ENCODE measurements around the gene HSD17B10. TPM values are rescaled to one million over a fixed set of nuclear protein-coding genes. Genes with fewer than 3 reads are reported as not detected.
"Not testable (repeated sequence)": the region's sequence is repeated elsewhere in the genome, so short reads cannot be mapped to it uniquely, and the experiment has no call there.

Gene HSD17B10
- polyA plus RNA-seq (2012; ENCODE audit: insufficient read depth, insufficient read length) = 193 TPM

GRCh38 chrX:53433651-53434639 lies at the start of gene HSD17B10:
Gene HSD17B10 (minus strand): TSS chrX:53434370. CDS start chrX:53434345, 25 bp downstream.
- peak within 1 kb of the TSS; percentile 83 for H3K4me3 ChIP-seq (ENCODE audit: low read length)
- DNase-seq (ENCODE audit: low read depth, low spot score) = peak; percentile 62

DNA sequence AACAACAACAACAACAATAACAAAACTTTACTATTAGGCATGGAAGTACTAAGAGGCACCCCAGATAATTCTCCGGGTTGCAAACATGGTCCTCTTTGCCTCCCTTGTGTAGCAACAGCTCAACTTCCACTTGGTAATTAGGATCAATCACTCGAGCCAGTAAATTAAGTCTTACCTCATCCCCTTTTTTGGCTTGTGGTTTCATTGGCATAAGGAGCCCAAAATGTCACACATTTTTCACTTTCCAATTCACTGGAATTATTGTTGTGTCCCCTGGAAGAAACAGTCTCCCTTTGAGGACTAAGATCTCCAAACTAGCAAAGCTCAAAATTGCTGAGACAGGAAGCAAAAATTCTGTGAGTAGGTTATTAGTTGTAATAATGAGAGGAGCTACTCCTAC lies 49.2 kb upstream of the HSD17B10 start:
- DNase-seq (ENCODE audit: low read depth, low spot score) = no peak
- H3K4me3 ChIP-seq (ENCODE audit: low read length) = no peak overlapping the region

- DNase-seq (ENCODE audit: low read depth, low spot score) = peak; percentile 54
These were observed 47.8 kb upstream of the HSD17B10 start for GRCh38 chrX:53481816-53482465.

GRCh38 chrX:53481093-53481492 lies 46.9 kb upstream of the HSD17B10 start:
- H3K4me3 ChIP-seq (ENCODE audit: low read length) = no peak overlapping the region
- DNase-seq (ENCODE audit: low read depth, low spot score) = peak; percentile 9

More at GRCh38 chrX:53481816-53482465, 47.8 kb upstream of the HSD17B10 start:
- no peak overlapping the region for H3K4me3 ChIP-seq (ENCODE audit: low read length)

DNA sequence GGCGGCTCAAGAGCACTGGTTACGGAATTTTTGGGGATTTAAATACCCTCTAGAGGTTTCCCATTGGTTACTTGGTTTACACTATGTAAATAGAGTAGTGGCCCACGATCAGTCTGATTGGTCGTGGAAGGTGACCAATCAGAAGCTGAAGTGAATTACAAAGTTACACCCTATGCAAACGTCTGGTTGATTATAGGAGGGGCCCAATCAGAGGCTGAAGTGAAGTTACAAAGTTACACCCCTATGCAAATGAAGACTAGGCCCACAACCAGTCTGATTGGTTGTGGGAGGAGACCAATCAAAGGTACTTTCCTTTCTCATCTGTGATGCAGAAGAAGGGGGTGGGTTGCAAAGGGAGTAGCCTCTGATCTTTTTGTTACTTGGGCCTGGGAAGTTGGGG lies 45.1 kb upstream of the HSD17B10 start:
- H3K4me3 ChIP-seq (ENCODE audit: low read length) = no peak overlapping the region
- peak; percentile 16 for DNase-seq (ENCODE audit: low read depth, low spot score)

DNA sequence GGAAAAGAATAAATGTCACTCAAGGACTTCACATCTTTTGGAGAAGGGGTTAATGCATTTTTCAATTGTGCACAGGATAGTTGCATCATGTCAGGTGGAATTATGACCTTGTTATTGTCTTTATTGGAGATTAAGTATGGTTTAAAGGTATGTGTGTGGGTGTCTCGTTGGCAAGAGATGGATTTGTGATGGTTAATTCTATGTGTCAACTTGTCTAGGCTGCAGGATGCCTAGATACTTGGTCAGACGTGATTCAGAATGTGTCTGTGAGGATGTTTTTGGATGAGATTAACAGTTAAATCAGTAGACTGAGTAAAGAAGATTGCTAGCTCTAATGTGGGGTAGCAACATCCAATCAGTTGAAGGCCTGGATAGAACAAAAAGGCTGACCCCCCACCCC lies 42.2 kb upstream of the HSD17B10 start:
- H3K4me3 ChIP-seq (ENCODE audit: low read length) = no peak overlapping the region
- DNase-seq (ENCODE audit: low read depth, low spot score) = no peak

- H3K4me3 ChIP-seq (ENCODE audit: low read length) = no peak overlapping the region
- no peak for DNase-seq (ENCODE audit: low read depth, low spot score)
These were observed 40.5 kb upstream of the HSD17B10 start for GRCh38 chrX:53474707-53475106.

DNA sequence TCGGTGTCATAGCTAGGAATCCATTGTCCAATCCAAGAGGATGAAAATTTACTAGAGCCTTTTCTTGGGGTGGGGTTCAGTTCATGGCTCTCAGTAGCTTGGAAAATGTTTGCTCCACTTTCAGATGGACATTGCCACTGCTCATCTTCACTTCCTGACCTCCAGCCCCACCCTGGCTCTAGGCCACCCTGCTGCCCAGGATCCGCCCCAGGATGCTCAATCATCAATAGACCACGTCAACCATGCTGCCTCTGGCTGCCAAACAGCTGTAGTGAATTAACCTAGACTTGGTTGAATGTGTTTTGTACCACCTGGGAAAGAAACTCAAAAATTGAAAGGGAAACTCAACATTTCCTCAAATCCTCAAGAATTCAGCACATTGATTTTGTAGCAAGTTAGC lies 37.2 kb upstream of the HSD17B10 start:
- H3K4me3 ChIP-seq (ENCODE audit: low read length) = no peak overlapping the region
- DNase-seq (ENCODE audit: low read depth, low spot score) = no peak

DNA sequence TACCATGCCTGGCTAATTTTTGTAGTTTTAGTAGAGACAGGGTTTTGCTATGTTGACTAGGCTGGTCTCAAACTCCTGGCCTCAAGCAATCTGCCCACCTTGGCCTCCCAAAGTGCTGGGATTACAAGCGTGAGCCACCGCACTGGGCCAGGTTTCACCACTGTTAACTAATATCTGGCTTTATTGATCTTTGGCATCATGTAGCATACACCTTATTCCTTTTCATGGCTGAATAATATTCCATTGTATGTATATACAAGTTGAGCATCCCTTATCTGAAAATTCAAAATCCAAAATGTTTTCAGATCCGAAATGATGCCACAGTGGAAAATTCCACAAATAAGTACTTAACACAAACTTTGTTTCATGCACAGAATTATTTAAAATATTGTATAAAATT lies 34.5 kb upstream of the HSD17B10 start:
- DNase-seq (ENCODE audit: low read depth, low spot score); H3K4me3 ChIP-seq (ENCODE audit: low read length): not testable (repeated sequence)

DNA sequence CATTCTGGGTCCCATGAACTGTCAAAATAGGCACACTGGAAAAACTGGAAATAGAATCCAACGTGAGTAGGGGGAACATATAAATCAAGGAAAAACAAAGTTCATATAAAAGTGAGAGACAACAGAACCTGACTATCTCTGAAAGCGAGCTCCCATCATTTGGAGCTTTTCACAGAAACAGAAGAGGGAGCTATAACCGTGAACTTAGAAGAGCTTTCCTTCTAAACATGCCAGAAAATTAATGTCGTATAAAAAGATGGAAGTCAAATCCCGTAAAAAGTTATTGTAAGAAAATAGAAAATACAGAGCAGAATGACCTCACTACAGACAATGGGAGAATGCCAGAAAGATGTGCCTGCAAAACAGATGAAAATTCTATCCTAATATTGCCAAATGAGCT lies 23.9 kb upstream of the HSD17B10 start:
- DNase-seq (ENCODE audit: low read depth, low spot score) = no peak

DNA sequence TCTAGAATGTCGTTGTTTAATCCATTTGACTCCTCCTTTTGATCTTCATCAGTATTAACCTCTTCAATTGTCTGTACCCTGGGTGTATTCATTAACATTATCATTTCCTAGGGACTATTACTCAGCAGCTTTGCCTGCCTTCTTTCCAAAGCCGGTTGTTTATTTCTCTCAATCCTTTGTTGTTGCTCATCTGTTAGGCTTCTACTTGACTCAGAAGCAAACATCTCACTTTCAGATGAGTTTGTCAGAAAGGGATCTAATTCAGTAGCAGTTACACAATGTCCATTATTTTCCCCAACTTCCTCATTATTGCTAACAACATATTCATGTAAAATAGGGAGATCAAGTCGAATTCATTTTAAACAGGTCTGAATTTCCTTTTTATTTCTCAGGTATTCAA lies 22.1 kb upstream of the HSD17B10 start:
- DNase-seq (ENCODE audit: low read depth, low spot score) = no peak
- no peak overlapping the region for H3K4me3 ChIP-seq (ENCODE audit: low read length)

More for the DNA sequence above, 23.9 kb upstream of the HSD17B10 start:
- no peak overlapping the region for H3K4me3 ChIP-seq (ENCODE audit: low read length)

DNA sequence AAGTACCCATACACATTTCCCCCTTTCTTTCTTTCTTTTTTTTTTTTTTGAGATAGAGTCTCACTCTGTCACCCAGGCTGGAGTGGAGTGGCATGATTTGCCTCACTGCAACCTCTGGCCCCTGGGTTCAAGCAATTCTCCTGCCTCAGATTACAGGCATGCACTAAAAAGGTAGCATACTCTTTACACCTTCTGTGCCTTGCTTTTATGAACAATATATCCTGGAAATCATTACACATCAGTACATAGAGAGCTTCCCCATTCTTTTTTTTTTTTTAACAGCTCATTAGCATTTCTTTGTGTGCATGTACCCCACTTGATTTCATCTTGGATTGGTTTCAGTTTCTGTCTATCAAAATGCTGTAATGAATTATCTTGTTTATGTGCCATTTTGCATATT lies 18.6 kb upstream of the HSD17B10 start:
- no peak for DNase-seq (ENCODE audit: low read depth, low spot score)
- H3K4me3 ChIP-seq (ENCODE audit: low read length) = no peak overlapping the region

GRCh38 chrX:53449632-53450031 lies 15.5 kb upstream of the HSD17B10 start:
- H3K4me3 ChIP-seq (ENCODE audit: low read length) = no peak overlapping the region

DNA sequence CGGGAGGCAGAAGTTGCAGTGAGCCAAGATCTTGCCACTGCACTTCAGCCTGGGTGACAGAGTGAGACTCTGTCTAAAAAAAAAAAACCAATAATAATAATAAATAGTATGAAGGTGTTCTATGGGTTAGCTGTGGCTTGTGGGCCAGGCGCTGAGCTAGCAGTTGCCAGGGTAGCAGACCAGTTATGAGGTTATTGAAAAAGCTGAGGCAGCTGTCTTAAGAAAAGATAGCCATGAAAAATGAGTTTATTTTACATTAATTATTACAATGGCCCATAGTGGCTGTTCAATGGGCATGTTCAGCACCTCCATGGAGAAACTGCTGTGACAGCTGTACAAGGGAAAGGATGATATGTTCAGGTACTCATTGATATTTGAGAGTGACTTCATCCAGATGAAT lies 13.3 kb upstream of the HSD17B10 start:
- H3K4me3 ChIP-seq (ENCODE audit: low read length) = no peak overlapping the region
- no peak for DNase-seq (ENCODE audit: low read depth, low spot score)

More at GRCh38 chrX:53449632-53450031, 15.5 kb upstream of the HSD17B10 start:
- DNase-seq (ENCODE audit: low read depth, low spot score) = no peak

DNA sequence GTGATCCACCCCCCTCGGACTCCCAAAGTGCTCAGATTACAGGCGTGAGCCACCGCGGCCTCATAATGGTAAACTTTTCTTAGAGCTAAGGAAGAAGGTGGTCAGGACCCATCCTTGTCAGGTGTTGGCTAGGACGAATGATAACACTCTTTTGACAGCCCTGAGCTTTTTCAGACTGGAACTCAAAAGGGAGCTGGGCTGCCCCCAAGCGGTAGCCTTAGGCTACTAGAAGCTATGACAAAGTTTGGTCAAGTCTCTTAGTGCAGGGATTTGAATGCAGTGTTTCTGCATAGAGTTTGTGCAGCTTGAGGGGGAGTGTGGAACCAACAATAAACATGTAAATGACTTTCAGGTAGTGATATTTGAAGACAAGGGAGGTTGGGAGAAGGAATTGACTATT lies 11.8 kb upstream of the HSD17B10 start:
- DNase-seq (ENCODE audit: low read depth, low spot score) = peak; percentile 19
- no peak overlapping the region for H3K4me3 ChIP-seq (ENCODE audit: low read length)

DNA sequence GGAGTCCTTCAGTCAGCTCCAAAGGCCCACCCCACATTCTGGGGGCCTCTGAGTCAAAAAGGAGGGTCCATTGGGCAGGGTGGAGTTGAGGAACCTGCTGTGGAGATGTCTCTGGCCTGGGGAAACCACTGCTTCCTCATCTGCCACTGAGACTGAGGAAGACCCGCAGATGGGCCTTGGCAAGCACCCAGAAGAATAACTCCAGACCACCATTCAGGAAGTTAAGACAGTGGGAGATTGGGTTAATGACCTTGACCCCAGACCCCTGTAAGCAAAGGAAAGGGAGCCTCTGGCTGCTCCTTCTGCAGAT lies 8.1 kb upstream of the HSD17B10 start:
- DNase-seq (ENCODE audit: low read depth, low spot score) = no peak
- peak overlapping the region; percentile 58 for H3K4me3 ChIP-seq (ENCODE audit: low read length)

GRCh38 chrX:53441531-53442321 lies 7.6 kb upstream of the HSD17B10 start:
- peak overlapping the region; percentile 58 for H3K4me3 ChIP-seq (ENCODE audit: low read length)
- DNase-seq (ENCODE audit: low read depth, low spot score) = peak; percentile 48

DNA sequence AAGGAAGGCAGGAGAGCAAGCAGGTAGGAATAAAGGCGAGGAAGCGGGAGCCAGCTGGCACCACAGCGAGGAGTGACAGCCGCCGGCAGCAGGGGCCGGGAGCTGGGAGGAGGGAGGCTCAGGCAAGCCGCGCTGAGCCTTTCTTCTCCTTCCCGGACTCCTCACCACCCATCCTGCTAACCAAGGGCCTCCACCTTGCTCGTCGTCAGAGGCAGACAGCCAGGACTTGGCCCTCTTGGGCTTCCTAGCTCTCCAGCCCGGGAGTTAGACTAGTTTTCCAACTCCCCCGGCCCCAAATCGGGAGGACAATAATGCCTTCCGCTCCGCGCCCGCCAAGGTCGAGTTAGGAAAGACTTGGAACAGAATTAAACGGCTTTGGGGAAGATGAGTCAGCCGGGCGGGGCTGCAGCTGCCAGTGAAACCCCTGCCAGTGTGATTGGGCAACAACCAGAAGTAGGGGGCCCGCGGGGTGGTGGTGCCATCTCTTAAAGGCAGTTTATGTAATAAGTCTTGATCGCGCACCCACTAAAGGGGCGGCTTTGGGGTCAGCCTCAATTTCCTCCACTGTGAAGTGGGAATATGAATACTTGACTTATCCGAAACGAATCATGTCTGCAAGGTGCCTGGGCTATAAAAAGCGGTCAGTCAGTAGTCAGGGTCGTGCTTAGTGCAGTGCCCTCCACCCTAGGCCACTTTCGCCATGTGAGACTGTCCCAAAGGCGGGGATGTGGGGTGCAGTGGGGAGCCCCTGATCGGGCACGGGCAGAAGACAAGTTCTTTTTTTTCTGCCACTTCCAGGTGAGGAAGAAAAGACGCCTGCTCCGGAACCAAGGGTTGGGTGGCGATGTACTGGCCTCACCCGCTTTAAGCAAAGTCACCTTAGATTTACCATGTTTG lies 6.7 kb upstream of the HSD17B10 start:
- H3K4me3 ChIP-seq (ENCODE audit: low read length) = peak overlapping the region; percentile 58

DNA sequence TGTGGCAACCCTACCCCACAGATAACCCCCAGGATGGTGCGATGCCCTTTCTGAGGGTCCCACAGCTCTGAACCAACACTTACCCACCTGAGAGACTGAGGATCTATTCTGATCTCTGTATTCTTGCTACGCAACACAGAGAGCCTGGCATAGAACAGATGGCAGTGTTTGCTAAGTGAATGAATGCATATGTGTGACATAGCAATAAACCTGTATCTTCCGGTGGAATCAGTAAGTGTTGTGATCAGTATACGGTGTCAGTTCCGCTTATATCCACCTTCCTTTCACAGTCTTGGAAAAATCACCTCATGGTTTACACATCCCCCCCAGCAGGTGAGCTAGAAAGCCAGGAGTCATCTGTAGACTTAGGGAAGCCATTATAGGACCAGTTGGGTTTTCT lies 5.9 kb upstream of the HSD17B10 start:
- DNase-seq (ENCODE audit: low read depth, low spot score) = no peak
- H3K4me3 ChIP-seq (ENCODE audit: low read length) = no peak overlapping the region

More for the DNA sequence above, 6.7 kb upstream of the HSD17B10 start:
- DNase-seq (ENCODE audit: low read depth, low spot score) = no peak

Data from Jurkat, Clone E6-1 (cell line).